ENCODE measurements around the gene BSG.
"Not testable (repeated sequence)": the region's sequence is repeated elsewhere in the genome, so short reads cannot be mapped to it uniquely, and the experiment has no call there.

Gene BSG

GRCh38 chr19:589693-590395 lies 17.4 kb downstream of the BSG start, which contains the start of gene HCN2:
HCN2 (plus strand) TSS chr19:589881; CDS start chr19:589946, 65 bp downstream.
- DNase-seq, result no peak

DNA sequence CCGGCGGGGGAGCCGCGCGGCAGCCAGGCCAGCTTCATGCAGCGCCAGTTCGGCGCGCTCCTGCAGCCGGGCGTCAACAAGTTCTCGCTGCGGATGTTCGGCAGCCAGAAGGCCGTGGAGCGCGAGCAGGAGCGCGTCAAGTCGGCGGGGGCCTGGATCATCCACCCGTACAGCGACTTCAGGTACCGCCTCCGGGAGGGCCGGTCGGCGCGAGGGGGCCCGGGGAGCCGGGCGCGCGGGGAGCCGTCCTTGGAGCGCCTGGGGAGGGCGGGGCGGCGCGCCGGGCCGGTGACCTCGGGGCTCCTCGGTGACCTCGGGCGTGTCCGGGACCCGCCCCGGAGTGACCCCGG lies 18.0 kb downstream of the BSG start:
- peak; percentile 36 for DNase-seq

DNA sequence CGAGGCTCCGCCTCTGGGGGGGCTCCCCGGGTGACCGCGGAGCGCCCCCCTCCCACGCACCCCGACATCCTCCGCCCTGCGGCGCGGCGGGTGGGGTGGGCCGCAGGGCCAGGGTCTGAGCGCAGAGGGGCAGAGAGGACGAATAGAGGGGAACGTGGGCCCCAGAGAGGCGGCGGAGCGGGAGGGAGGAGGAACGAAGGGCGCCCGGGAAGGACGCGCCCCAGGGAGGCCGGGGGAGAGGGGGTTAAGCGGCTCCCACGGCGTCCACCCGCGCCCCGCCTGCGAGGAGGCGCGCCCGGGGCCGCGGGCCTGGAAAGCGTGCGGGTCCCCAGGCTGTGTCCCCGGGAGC lies 18.3 kb downstream of the BSG start:
- DNase-seq, result no peak

GRCh38 chr19:591099-591958 lies 18.9 kb downstream of the BSG start:
- no peak for DNase-seq

DNA sequence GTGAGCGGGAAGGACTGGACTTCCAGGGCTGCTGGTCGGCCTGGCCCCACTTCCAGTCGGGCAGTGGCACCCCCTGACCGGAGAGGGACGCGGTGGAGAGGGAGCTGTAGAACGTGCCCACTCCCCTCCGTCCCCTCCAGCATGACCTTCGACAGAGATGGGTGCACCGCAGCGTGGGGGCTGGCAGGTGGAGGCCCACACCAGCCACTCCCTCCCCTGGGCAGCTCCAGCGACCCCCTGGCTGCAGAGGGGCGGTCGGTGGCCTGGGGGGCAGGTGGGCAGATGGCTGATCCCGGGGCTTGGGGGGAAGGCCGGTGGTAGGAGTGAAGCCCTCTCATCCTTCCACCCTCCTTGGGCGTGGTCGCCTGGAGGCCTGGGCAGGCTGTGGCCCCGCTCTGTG lies 19.7 kb downstream of the BSG start:
- DNase-seq, result no peak

- no peak for DNase-seq
Observed at GRCh38 chr19:593055-593454, 20.7 kb downstream of the BSG start.

DNA sequence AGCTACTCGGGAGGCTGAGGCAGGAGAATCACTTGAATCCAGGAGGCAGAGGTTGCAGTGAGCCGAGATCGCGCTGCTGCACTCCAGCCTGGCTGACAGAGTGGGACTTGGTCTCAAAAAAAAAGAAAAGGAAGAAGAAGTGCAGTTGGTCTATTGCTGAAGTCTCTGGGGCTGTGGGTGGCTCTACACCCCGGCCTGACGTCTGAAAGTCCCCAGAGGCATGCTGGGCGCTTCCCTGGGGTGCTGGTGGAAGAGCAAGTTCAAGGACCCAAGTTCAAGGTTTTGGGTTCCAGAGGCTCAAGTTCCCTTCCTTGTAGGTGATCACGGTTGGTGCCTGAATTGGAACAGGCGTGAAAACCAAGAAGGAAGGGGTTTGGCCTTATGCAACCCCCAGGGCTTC lies 21.1 kb downstream of the BSG start:
- no peak for DNase-seq

DNA sequence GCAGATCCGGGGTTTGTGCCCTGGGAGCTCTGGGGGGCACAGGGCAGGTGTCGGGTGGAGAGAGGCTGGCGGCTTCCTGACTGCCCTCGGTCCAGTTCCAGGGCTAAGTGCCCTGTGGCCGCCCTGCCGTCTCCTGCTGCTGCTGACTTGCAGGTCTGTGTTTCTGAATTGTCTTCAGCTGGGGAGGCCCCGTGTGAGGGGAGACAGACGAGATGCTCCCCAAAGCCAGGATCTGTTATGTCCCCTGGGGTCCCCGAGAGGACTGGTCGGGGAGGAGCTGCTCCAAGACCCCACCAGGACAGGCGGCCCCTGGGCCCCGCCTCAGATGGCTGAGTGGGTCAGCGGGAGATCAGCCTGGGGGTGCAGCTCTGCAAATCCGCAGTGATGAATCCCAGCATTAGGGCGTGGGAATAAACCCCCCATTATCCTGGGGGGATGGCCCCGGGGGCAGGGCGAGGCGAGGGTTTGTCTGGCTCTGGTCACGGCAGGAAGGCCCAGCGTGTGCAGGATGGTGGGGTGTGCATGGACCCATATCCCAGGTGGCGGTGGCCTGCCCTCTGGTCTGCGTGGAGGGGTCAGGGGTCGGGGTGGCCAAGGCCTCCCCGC lies 22.0 kb downstream of the BSG start:
- DNase-seq, result no peak

GRCh38 chr19:595326-596262 lies 23.2 kb downstream of the BSG start:
- DNase-seq, result no peak

DNA sequence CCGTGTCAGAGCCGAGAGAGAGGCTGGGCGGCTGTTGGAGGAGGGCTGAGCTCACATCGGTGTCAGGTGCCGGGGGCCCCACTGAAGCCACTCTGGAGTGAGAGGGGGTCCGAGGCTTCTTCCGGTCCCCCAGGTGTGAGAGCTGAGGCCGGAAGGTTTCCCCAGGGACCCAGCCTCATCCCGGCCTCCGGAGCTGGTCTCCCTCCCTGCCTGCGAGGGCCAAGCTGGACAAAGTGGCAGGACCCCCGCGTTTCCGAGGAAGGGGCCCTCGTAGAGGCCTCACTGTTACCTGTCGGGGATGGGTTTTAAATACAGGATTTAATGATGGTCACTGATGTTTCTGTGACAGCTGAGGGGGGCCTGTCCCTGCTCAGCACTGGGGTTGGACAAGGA lies 23.9 kb downstream of the BSG start:
- DNase-seq, result no peak

DNA sequence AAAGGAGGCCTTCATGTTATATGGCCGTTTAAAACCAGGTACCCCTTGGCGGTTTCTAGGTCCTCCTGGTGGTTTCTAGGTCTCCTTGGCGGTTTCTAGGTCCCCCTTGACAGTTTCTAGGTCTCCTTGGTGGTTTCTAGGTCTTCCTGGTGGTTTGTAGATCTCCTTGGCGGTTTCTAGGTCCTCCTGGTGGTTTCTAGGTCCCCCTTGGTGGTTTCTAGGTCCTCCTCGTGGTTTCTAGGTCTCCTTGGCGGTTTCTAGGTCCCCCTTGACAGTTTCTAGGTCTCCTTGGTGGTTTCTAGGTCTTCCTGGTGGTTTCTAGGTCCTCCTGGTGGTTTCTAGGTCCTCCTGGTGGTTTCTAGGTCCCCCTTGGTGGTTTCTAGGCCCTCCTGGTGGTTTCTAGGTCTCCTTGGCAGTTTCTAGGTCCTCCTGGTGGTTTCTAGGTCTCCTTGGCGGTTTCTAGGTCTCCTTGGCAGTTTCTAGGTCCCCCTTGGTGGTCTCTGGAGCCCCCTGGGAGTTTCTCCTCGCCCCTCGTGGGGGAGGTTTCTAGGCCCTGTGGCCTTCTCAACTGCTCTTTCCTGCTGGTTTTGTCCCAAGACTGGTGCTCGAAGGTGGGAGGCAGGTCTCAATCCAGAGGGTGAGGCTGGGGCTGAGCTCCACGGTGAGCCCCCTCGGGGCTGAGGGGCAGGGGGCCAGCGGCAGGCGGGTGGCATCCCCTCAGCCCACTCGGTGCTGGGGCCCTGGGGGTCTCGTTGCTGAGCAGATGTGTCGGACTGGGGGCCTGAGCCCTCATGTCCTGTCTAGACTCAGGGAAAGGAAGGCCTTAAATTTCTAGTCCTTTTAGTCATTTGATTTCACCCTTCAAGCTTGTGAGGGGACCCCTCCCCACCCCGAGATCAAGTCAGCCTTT lies 25.3 kb downstream of the BSG start:
- no peak for DNase-seq

DNA sequence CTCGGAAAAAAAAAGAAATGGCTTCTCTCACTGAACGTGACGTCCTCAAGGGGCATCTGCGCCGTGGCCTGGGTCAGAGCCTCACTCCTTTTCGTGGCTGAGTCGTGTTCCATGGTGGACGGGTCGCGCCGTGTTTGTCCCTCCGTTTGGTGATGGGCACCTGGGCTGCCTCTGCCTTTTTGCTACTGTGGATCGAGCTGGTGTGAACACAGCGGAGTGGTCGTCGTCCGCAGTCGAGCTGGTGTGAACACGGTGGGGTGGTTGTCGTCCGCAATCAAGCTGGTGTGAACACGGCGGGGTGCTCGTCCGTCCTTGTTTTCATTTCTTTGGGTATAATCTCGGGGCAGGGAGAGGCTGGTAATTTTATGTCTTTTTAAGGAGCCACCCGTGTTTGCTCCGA lies 28.9 kb downstream of the BSG start:
- DNase-seq, result no peak

GRCh38 chr19:601790-602189 lies 29.4 kb downstream of the BSG start:
- DNase-seq, result no peak

DNA sequence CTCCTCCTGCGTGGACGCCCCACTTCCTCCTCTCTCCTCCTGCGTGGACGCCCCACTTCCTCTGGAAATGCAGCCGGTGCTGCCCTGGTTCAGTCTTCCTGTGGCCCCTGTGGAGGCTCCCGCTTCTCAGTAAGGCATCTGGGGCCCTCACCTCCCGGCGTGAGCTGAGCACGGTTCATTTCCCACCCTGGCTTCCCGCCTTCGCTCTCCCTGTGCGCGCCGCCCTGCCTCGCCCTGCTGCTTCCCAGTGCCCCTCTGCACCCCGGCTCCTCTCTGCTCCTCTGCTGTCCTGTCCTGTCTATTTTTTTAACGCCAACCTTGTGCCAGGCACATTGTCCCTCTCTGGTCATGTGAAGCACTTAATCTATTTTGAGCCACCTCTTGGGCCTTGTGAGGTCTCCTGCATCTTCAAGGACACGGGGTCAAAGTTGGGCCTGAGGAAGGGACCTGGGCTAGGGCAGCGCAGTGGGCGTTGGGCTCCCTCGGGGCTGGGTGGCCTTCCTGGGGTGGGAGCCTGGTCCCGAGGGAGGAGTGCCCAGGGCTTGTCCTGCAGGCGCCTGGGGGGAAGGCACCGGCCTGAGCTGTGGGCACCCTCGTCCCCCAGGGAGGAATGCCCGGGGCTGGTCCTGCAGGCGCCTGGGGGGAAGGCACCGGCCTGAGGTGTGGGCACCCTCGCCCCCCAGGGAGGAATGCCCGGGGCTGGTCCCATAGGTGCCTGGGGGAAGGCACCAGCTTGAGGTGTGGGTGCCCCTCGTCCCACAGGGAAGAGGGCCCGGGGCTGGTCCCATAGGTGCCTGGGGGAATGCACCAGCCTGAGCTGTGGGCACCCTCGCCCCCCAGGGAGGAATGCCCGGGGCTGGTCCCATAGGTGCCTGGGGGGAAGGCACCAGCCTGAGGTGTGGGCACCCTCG lies 30.2 kb downstream of the BSG start:
- no peak for DNase-seq

GRCh38 chr19:603302-603639 lies 30.9 kb downstream of the BSG start:
- not testable (repeated sequence) for DNase-seq

DNA sequence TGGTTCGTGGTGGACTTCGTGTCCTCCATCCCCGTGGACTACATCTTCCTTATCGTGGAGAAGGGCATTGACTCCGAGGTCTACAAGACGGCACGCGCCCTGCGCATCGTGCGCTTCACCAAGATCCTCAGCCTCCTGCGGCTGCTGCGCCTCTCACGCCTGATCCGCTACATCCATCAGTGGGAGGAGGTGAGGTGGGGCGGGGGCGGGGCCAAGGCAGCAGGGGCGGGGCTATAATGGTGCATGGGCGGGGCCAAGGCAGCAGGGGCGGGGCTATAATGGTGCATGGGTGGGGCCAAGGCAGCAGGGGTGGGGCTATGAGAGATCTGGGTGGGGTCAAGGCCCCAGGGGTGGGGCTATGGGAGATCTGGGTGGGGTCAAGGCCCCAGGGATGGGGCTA lies 31.4 kb downstream of the BSG start:
- DNase-seq, result not testable (repeated sequence)

GRCh38 chr19:604355-604754 lies 32.0 kb downstream of the BSG start:
- DNase-seq, result peak; percentile 37

- DNase-seq, result not testable (repeated sequence)
Observed at GRCh38 chr19:605061-605971, 32.9 kb downstream of the BSG start.

GRCh38 chr19:607301-608154 lies 35.1 kb downstream of the BSG start:
- DNase-seq, result no peak

Measured in CD4-positive, alpha-beta T cell treated with Interleukin-12 subunit alpha and Interleukin-12 subunit beta, for 1 hour (primary cell).